ENCODE results near the gene GALNT8.

The GALNT8 gene

DNA sequence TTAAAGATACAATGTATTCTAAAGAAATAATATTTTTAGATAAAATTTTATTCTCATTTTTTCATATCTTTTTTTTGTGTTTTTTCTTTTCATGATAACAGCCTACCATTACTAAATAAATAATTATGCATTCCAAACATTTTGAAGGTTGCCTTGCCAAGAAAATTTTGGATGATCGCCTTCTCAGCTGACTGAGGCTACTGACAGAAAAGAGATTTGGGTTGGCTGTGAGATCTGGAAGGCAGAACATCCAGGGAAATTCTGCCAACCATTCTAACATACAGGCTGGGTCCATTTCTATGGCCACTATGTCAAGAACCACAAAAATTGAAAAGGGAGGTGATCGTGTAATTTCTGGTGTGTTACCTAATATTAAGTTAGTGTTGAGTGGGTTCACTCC lies 48.1 kb downstream of the GALNT8 start:
- TF ChIP-seq POLR2A (IDR thresholded peaks at IDR 0.05; ENCODE audit: low read depth, low read length) = no peak
- TF ChIP-seq SPI1 (IDR thresholded peaks at IDR 0.05; ENCODE audit: low read depth, low read length) = no peak
- FAIRE-seq (no peak), DNase-seq (ENCODE audit: insufficient read length, low spot score) (no peak)

DNA sequence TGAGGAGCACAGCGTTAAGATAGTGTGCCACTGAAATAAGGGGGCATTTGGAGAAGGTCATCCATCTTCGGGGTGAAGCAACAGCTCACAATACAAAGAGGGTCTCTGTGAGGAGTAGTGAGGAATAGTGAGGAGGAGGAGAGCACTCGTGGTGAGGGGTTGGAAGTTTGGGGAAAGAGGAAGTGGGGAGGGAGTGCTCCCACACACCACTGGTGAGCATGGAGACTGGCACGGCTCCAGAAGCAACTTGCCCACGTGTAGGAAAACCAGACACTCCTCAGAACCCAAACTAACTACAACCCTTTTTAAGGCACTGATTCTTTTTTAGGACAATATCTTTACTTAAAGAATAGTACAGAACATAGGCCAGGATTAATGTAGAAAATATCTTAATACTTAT lies 48.9 kb downstream of the GALNT8 start:
- TF ChIP-seq TAF1 (IDR thresholded peaks at IDR 0.05; ENCODE audit: low read depth, low read length) (no peak), POLR2A (IDR thresholded peaks at IDR 0.05; ENCODE audit: low read depth, low read length) (no peak), SPI1 (IDR thresholded peaks at IDR 0.05; ENCODE audit: low read depth, low read length) (peak; percentile 20; the same call in 1 of the 2 replicates), POLR2AphosphoS5 (IDR thresholded peaks at IDR 0.05; ENCODE audit: low read depth, low read length) (no peak), PAX5 (IDR thresholded peaks at IDR 0.05; ENCODE audit: insufficient read depth, low read length, severe bottlenecking) (no peak), POU2F2 (IDR thresholded peaks at IDR 0.05; ENCODE audit: low read depth, low read length) (no peak)
- no peak for DNase-seq (ENCODE audit: insufficient read length, low spot score)
- no peak for FAIRE-seq

DNA sequence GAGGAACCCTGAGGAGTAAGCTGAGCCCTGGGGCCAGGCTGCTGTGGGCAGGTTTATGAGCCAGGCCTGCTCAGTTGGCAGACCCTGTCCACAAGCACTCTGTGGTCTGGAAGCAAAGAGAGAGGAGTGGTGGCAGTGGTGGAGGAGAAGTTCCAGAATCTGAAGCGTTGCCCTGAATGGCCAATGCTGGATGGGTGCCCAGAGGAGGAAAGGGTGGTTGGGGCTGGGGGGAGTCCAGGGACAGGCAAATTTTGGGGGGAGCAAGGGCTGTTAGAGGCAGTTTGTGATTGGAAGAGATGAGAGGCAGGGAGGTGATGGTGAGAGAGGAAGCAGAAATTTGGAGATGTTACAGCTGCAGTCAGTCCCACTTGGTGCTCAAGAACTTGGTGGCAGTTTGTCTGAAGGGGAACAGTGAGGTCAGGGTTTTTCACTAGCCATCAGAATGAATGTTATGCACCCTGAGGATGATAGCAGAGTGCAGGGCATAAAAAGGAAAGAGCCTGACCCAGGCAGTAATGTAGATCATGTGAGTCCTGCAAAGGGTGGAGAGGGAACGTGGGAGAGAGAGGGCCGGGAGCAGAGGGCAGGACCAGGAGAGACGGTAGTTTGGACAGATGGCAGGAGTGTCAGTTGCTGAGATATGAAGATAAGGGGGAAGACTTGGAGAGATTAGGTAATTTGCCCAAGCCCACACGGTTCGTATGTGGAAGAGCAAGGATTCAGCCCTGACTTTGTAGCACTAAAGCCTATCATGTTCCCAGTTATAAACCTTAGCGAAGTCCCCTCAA lies 51.2 kb downstream of the GALNT8 start:
- TF ChIP-seq TAF1 (IDR thresholded peaks at IDR 0.05; ENCODE audit: low read depth, low read length) (no peak), POLR2AphosphoS5 (IDR thresholded peaks at IDR 0.05; ENCODE audit: low read depth, low read length) (no peak), PAX5 (IDR thresholded peaks at IDR 0.05; ENCODE audit: insufficient read depth, low read length, severe bottlenecking) (no peak), POU2F2 (IDR thresholded peaks at IDR 0.05; ENCODE audit: low read depth, low read length) (no peak), SPI1 (IDR thresholded peaks at IDR 0.05; ENCODE audit: low read depth, low read length) (no peak), POLR2A (IDR thresholded peaks at IDR 0.05; ENCODE audit: low read depth, low read length) (no peak)
- FAIRE-seq = no peak

DNA sequence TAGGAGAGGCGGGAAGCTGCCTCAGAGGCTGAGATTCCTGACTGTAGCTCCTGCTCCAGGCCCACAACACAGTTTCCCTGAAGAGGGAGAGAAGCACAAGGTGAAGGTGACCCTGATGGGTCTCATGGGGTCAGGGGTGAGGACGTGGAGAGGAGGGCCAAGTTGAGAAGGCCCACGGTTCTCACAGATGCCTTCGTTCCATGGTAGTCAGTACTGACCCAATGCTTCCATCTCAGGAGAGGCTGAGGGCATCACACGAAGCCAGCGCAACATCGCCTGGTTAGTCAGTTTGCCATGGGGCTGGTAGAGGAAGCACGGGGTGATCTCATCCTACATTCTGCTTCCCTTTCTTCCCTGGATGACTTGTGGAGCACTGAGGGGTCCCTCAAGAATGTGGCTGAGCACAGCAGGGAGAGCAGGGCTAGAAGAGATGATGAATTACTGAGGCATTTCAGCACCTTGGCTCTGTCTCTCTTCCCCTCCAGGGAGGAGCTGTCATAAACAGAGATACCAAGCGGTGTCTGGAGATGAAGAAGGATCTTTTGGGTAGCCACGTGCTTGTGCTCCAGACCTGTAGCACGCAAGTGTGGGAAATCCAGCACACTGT lies 51.9 kb downstream of the GALNT8 start:
- no peak for TF ChIP-seq TAF1 (IDR thresholded peaks at IDR 0.05; ENCODE audit: low read depth, low read length)
- no peak for TF ChIP-seq PAX5 (IDR thresholded peaks at IDR 0.05; ENCODE audit: insufficient read depth, low read length, severe bottlenecking)
- no peak for TF ChIP-seq POLR2AphosphoS5 (IDR thresholded peaks at IDR 0.05; ENCODE audit: low read depth, low read length)
- no peak for TF ChIP-seq SPI1 (IDR thresholded peaks at IDR 0.05; ENCODE audit: low read depth, low read length)
- TF ChIP-seq POLR2A (IDR thresholded peaks at IDR 0.05; ENCODE audit: low read depth, low read length) = no peak
- DNase-seq (ENCODE audit: insufficient read length, low spot score) (no peak), FAIRE-seq (no peak)

More for the DNA sequence above, 51.2 kb downstream of the GALNT8 start:
- no peak for DNase-seq (ENCODE audit: insufficient read length, low spot score)

DNA sequence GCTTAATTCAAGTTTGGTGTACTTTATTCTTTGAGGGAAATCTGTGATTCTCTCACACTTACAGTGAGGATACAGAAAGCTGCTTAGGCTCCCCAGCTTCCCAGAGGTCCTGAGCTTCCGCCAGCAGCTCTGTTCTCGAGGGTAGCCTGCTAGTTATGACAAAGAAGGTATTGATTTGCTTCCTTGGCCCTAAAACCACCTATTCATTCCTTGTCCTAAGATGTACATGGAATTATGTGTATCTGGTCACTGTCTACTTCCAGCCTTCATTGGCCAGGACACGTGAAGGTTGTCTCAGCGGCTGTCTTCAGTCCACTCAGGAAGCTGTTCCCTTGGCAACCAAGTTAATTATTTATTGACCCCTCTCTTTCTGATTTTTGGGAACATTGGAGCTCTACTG lies 55.7 kb downstream of the GALNT8 start:
- no peak for FAIRE-seq
- TF ChIP-seq POLR2A (IDR thresholded peaks at IDR 0.05; ENCODE audit: low read depth, low read length) (no peak), POU2F2 (IDR thresholded peaks at IDR 0.05; ENCODE audit: low read depth, low read length) (no peak), SPI1 (IDR thresholded peaks at IDR 0.05; ENCODE audit: low read depth, low read length) (no peak), POLR2AphosphoS5 (IDR thresholded peaks at IDR 0.05; ENCODE audit: low read depth, low read length) (no peak), TAF1 (IDR thresholded peaks at IDR 0.05; ENCODE audit: low read depth, low read length) (no peak)
- no peak for DNase-seq (ENCODE audit: insufficient read length, low spot score)

DNA sequence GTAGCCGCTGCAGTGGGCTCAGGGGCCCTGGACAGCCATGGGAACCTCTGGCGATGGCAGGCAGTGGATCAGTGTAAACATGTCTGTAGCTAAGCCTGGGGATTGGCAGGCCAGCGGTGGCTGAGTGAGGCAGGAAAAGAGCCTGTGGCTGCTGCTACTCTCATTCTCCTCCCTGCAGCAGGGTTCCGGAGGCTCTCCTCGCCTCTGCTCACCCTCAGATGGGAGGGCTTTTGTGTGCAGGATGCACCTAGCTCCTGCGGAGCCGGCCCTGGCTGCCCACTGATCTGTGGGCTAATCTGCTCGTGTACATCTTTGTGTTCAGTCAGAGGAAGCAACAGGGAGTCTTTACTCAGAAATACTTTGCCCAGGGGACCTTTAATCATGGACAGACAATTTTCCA lies 59.5 kb downstream of the GALNT8 start:
- TF ChIP-seq PAX5 (IDR thresholded peaks at IDR 0.05; ENCODE audit: insufficient read depth, low read length, severe bottlenecking) (no peak), TAF1 (IDR thresholded peaks at IDR 0.05; ENCODE audit: low read depth, low read length) (no peak), POLR2A (IDR thresholded peaks at IDR 0.05; ENCODE audit: low read depth, low read length) (no peak), SPI1 (IDR thresholded peaks at IDR 0.05; ENCODE audit: low read depth, low read length) (no peak), POU2F2 (IDR thresholded peaks at IDR 0.05; ENCODE audit: low read depth, low read length) (no peak), POLR2AphosphoS5 (IDR thresholded peaks at IDR 0.05; ENCODE audit: low read depth, low read length) (no peak)
- DNase-seq (ENCODE audit: insufficient read length, low spot score) (no peak), FAIRE-seq (no peak)

DNA sequence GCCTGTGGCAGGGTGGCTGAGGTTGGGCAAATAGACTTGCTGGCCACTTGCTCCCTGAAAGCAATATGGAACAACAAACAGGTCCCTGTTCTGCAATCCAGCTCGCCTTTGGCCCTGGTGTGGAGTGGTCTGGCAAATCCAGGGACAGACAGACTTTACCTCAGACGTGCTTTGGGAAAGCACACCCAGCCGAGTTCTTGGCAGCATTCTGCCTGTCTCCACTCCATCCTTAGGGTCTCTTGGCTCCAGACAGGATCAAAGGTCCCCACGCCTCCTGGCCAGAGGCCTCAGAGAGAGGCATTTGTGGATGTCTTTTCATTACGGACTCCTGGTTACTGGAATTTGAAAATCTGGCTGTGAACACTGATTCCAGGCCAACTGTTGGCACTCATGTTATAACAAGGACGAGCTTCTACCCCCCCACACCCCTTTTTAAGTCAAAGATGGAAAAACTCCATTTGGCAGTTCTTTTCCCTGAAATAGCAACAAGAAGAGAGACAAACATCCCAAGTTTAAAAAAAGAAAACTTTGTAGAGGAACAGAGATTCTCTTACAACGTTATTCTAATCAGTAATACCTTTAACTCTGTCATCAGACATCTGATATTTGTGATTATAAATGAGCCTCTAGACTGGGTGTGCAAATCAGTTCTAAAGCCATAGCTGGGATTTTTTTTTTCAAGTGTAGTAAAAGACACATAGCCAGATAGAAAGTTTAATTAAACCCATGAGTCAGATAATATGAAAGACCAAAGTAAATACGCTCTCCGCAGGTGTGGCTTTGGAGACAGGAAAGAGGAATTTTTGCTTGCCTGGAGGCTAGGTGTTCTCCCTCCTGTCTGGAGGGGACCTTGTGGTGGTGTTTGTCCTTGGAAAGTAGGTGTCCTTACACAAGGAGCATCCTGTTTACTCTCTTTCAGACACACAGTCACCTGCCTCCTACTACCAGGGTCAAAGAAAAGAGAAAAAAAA lies 60.7 kb downstream of the GALNT8 start:
- TF ChIP-seq POLR2A (IDR thresholded peaks at IDR 0.05; ENCODE audit: low read depth, low read length) = no peak
- no peak for TF ChIP-seq PAX5 (IDR thresholded peaks at IDR 0.05; ENCODE audit: insufficient read depth, low read length, severe bottlenecking)
- TF ChIP-seq POU2F2 (IDR thresholded peaks at IDR 0.05; ENCODE audit: low read depth, low read length) = no peak
- TF ChIP-seq SPI1 (IDR thresholded peaks at IDR 0.05; ENCODE audit: low read depth, low read length) = no peak
- no peak for TF ChIP-seq POLR2AphosphoS5 (IDR thresholded peaks at IDR 0.05; ENCODE audit: low read depth, low read length)
- TF ChIP-seq TAF1 (IDR thresholded peaks at IDR 0.05; ENCODE audit: low read depth, low read length) = no peak
- DNase-seq (ENCODE audit: insufficient read length, low spot score) (no peak), FAIRE-seq (no peak)

DNA sequence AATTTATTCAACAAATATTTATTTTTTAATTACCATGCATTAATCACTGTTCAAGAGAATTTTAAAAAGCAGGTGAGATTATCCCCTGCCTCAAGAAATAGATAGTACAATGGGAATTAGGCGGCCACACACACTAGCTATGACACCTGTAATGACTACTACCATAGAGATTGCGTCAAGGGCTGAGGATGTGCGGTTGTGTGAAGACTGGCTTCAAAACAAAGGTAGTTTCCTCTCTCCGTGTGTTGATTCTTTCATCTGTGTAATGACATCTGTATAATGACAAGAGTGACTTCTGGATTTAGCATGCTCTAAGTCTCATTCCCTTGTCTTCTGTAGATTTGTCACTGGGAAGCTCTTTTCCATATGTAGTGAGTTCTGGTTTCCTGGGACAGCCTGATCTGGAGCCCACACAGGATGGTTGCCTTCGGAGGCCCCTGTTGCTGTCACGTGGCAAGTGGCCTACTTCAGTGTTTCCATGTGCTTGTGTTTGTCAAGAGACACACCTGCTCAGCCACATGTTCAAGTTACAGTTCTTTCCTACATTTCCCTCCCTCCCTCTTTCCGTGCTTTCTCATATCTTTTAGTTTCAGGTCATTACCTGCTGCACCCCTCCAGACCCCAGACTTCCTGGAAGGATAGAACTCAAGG lies 64.3 kb downstream of the GALNT8 start:
- FAIRE-seq (no peak), DNase-seq (ENCODE audit: insufficient read length, low spot score) (no peak)
- TF ChIP-seq POLR2AphosphoS5 (IDR thresholded peaks at IDR 0.05; ENCODE audit: low read depth, low read length) (no peak), SPI1 (IDR thresholded peaks at IDR 0.05; ENCODE audit: low read depth, low read length) (no peak), POLR2A (IDR thresholded peaks at IDR 0.05; ENCODE audit: low read depth, low read length) (no peak), PAX5 (IDR thresholded peaks at IDR 0.05; ENCODE audit: insufficient read depth, low read length, severe bottlenecking) (no peak), POU2F2 (IDR thresholded peaks at IDR 0.05; ENCODE audit: low read depth, low read length) (no peak), TAF1 (IDR thresholded peaks at IDR 0.05; ENCODE audit: low read depth, low read length) (no peak)
